GM19463 (cell line): ENCODE results near the gene CSTF2T.
A peak's percentile ranks its signal among the peaks of the same experiment; 100 is the strongest.

Experiments used
- ATAC-seq: cut with Tn5 transposase; IDR thresholded peaks from one replicate; pipeline ENCODE4 v1.9.1; 2021; ENCODE audit warnings: mild to moderate bottlenecking, moderate library complexity; ENCODE audit not compliant: unreplicated experiment

Gene CSTF2T

DNA sequence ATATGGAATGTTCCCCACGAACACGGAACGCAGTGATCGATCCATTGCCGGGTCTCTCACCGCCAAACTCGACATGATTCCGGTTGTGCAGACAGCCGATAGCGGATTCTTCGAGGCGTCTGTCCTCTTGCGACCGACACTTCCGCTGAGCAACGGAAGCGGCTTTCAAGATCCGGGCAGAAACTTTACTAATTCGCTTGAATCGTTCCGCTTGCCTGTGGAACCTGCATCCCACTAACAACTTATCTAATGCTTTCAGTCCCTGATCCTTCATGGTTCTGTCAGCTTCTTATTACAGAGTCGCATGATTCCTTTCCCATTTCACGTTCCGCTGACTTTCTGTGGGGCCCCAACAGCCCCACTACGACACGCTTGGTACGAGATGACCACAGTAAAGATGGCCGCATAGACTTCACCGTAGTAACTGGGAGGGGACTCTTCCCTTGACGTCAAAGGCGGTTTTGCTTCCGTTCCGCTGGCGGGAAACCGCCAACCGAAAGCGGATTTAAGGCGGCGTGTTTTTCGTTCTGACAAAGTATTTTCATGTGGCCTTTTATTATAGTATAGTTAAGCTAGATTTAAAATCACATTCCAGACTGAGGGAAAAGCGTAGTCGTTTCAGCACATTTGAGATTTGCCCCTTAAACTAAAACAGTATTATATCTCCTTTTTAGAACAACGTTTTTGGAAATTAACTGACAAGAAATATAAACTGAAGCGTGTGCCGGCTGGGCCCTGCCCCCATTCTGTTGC lies at the start of gene CSTF2T:
CSTF2T (minus strand) TSS at position 121 of the 753 bp plus-strand sequence; CDS start at position 75, 46 bp downstream.
- ATAC-seq: peak; percentile 90

DNA sequence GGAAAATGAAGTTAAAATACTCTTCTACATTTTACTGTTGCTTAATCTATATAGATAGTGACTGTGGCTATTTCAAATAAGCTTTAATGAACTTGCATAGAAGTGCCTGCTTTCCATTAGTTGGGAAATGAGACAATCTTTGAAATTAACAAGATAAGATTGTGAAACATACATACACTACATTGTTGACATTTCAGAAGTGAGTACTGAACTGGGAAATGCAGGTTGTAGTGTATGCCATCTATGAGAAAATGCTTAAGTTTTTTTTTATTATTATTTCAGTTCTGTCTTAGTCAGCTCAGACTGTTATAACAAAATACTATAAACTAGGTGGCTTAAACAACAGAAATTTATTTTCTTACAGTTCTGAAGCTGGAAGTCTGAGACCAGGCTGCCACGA lies 49.6 kb upstream of the CSTF2T start:
- ATAC-seq: no peak

- no peak for ATAC-seq
Measured at GRCh38 chr10:51747216-51747615, 47.8 kb upstream of the CSTF2T start.

GRCh38 chr10:51745397-51745796 lies 46.0 kb upstream of the CSTF2T start:
- ATAC-seq: no peak

GRCh38 chr10:51744235-51745000 lies 45.0 kb upstream of the CSTF2T start:
- ATAC-seq: peak; percentile 43

DNA sequence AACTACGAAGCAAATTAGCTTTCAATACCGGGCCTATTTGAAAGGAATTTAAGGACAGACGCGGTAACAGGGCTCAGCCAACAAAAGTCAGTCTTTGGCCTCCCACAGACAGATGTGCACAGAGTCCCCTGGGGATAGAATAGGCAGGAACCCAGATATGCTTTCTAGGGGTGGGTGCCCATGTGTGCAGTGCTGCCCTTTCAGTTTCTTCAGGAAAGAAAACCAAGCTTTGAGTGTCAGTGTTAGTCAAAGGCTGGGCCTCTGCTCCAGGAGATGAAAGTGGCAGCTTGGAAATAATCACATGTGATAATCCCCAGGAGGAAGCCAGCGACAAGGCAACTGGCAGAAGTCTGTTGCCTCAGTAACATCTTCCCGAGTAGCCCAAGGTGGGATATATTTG lies 43.8 kb upstream of the CSTF2T start:
- ATAC-seq: peak; percentile 98

GRCh38 chr10:51733057-51733456 lies 33.7 kb upstream of the CSTF2T start:
- no peak for ATAC-seq

- no peak for ATAC-seq
Measured at GRCh38 chr10:51729822-51730555, 30.6 kb upstream of the CSTF2T start.

DNA sequence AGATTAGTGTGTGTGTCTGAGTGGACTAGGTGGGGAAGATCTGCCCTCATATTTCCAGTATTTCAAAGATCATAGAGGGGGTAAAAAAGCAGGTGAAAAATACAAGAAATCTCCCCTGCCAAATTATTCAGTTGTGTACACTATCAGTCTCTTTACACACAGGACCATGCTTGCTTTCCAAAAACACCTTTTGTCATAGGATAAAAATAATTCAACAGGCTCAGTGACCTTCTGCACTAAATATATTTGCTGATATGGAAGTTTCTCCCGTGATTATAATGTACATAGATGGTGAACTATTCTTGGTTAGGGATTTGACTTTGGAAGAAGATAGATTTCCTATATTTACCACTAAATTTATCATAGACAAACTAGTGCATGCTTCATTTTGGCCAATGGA lies 24.6 kb upstream of the CSTF2T start:
- ATAC-seq: no peak

DNA sequence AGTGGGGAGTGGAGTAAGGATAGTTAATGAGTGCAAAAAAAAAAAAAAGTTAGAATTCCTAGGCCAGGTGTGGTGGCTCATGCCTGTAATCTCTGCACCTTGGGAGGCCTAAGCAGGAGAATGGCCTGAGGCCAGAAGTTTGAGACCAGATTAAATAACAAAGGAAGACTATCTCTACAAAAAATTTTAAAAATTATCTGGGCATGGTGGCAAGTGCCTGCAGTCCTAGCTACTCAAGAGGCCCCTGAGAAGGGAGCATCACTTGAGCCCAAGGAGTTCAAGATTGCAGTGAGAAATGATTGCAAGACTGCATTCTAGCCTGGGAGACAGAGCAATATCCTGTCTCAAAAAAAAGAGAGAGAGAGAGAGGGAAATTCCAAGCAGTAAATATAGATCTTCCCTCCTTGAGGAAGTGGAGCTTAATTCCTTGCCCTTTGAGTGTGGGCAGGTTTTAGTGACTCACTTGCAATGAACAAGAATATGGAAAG lies 19.5 kb upstream of the CSTF2T start:
- no peak for ATAC-seq

DNA sequence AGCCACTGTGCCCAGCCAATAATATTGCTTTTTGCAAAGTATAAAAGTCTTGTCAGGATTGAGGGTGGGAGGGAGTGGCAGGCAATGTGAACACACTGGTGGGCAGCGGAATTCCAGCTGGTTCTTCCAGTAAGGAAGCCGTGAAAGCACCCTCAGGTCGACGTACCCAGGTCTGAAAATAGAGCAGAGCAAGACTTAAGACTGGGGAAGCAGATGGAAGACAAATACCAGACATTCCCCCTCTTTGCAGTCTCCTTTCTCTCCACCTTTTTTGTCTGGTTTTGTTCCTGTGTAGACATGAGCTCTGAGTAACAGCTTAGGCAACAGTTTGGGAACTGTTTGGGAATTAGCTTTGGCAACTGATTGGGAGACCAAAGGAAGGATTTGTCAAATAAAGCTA lies 17.6 kb upstream of the CSTF2T start:
- no peak for ATAC-seq

- no peak for ATAC-seq
Measured at GRCh38 chr10:51711519-51711891, 12.1 kb upstream of the CSTF2T start.

- no peak for ATAC-seq
Measured at GRCh38 chr10:51709324-51709972, 10.1 kb upstream of the CSTF2T start.

DNA sequence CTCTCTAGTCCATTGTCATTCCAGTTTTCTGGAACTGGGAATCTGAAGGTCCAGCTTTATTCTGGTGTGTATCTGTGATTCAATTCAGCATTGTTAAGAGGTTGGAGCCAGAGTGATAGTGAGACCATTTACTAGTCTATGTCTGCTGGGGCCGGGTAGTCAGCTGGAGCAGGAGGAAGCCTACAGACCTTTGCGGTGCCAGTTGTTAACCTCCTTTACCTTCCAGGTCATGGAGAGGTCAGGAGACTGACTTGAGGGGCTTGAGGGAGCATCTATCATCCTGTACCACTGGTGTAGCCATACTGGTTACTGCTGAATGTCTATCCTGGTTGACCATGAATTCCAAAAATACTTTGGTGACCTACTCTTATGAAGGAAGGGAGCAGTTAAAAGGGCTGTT lies 9.2 kb upstream of the CSTF2T start:
- no peak for ATAC-seq

GRCh38 chr10:51707821-51708424 lies 8.5 kb upstream of the CSTF2T start:
- no peak for ATAC-seq

DNA sequence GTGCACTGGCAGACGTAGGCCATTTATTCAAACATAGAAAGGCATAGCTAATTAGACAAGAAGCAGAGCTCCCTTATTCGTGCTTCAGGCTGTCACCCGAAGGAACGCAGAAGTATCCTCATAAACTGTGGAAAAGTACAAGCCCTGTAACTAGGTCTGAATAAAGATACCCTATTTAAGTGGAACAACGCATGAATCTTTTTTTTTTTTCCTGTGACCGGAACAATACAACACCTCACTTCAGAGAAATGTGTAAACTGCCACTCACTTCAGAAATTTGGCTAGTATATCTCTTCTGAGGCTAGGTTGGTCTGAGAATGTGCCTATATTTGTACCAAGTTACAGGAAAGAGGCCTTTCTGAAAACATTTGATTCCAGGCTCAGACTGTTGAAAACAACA lies 8.0 kb upstream of the CSTF2T start:
- no peak for ATAC-seq

DNA sequence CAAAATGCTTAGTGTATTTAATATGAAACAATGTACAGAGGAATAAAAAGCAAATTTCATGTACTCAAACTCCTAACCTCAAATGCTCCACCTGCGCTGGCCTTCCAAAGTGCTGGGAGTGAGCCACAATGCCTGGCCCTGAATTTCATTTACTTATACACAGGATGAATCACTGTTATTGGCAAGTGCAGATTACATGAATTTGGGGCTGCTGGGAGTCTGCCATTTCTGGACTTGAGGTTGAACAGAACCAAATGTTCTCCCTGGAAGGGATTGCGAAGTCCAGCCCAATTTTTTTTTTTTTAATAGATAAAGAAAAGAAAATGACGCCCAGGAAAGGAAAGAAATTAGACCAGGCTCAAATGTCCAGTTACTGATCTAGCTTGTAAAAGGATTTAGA lies 6.8 kb upstream of the CSTF2T start:
- no peak for ATAC-seq

GRCh38 chr10:51705774-51706173 lies 6.4 kb upstream of the CSTF2T start:
- ATAC-seq: no peak

- ATAC-seq: no peak
Measured at GRCh38 chr10:51700228-51700817, 928 bp upstream of the CSTF2T start.

GRCh38 chr10:51699145-51699474 lies 285 bp downstream of the CSTF2T start:
- ATAC-seq: peak; percentile 30
